Erythroblast (primary cell): Measurements from ENCODE around the gene FUBP1.

ENCODE experiments used
- GATA1 ChIP-seq: IDR thresholded peaks from 2 replicates; pipeline ENCODE4 v1.6.1; 2011; ENCODE audit warnings: low read depth, mild to moderate bottlenecking, control low read depth, low read length, moderate library complexity
- POLR2A ChIP-seq: IDR thresholded peaks from 2 replicates; pipeline ENCODE4 v1.6.1; 2011; ENCODE audit warnings: mild to moderate bottlenecking, low read length

GRCh38 chr1:77990629-77991204 is 11.8 kb upstream of the FUBP1 start:
- TF ChIP-seq POLR2A = no peak
- TF ChIP-seq GATA1 = no peak
